T-helper 9 cell (primary cell): ENCODE data around the gene STK16.
A peak's percentile ranks its signal among the peaks of the same experiment; 100 is the strongest.
"Not testable (repeated sequence)": the region's sequence is repeated elsewhere in the genome, so short reads cannot be mapped to it uniquely, and the experiment has no call there.

Source experiments
- DNase-seq: peaks from one replicate; pipeline ENCODE4 v3.0.0-alpha.2; 2020
- total RNA-seq, 2 donors: gene quantifications; one replicate each; lab custom pipeline; 2026; lab: John Stamatoyannopoulos, UW

STK16 gene, protein sequence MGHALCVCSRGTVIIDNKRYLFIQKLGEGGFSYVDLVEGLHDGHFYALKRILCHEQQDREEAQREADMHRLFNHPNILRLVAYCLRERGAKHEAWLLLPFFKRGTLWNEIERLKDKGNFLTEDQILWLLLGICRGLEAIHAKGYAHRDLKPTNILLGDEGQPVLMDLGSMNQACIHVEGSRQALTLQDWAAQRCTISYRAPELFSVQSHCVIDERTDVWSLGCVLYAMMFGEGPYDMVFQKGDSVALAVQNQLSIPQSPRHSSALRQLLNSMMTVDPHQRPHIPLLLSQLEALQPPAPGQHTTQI
- 18.2 to 18.8 reads per million in 2 donors for total RNA-seq

GRCh38 chr2:219245148-219245898 is at the start of gene STK16, which contains the start of gene GLB1L:
Gene STK16 (plus strand): TSS chr2:219245479. CDS start chr2:219246000, 521 bp downstream.
Gene GLB1L (minus strand): TSS chr2:219245444. CDS start chr2:219243573, 1,871 bp downstream.
- peak; percentile 81 for DNase-seq

- no peak for DNase-seq
Observed at GRCh38 chr2:219197388-219197787, 47.9 kb upstream of the STK16 start.

- DNase-seq = no peak
Observed at GRCh38 chr2:219198974-219199373, 46.3 kb upstream of the STK16 start.

- no peak for DNase-seq
Observed at GRCh38 chr2:219199470-219200211, 45.6 kb upstream of the STK16 start.

- not testable (repeated sequence) for DNase-seq
Observed at GRCh38 chr2:219200502-219201326, 44.6 kb upstream of the STK16 start.

DNA sequence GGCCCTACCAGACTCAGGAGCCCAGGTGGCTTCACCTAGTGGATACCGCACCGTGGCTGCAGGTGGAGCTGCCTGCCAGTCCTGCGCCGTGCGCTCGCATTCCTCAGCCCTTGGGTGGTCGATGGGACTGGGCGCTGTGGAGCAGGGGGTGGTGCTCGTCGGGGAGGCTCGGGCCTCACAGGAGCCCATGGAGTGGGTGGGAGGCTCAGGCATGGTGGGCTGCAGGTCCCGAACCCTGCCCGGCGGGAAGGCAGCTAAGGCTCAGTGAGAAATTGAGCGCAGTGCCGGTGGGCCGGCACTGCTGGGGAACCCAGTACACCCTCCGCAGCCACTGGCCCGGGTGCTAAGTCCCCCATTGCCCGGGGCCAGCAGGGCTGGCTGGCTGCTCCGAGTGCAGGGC is 43.9 kb upstream of the STK16 start:
- DNase-seq = not testable (repeated sequence)

DNA sequence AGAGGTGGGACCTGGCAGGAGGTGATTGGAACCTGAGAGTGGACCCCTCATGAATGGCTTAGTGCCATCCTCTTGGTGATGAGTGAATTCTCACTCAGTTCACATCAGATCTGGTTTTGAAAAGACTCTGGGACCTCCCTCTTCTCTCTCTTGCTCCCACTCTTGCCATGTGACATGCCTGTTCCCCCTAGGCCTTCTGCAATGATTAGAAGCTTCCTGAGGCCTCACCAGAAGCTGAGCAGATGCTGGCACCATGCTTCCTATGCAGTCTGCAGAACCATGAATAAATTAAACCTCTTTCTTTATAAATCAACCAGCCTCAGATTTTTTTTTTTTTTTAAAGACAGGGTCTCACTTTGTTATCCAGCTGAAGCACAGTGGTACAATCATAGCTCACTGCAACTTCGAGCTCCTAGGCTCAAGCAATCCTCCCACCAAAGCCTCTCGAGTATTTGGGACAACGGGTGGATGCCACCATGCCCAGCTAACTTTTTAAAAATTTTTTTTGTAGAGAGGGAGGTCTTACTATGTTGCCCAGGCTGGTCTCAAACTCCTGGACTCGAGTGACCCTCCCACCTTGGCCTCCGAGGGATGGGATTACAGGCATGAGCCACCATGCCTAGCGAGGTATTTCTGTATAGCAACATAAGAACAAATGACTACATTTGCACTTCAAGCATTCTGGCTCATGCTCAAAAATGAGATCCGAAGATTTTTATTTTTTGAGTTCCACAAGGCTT is 40.7 kb upstream of the STK16 start:
- no peak for DNase-seq

GRCh38 chr2:219205165-219205538 is 40.1 kb upstream of the STK16 start:
- DNase-seq = no peak

GRCh38 chr2:219205981-219206327 is 39.3 kb upstream of the STK16 start:
- no peak for DNase-seq

GRCh38 chr2:219206328-219207133 is 38.7 kb upstream of the STK16 start, which contains the start of gene ZFAND2B:
Gene ZFAND2B (plus strand): TSS chr2:219206782. CDS start chr2:219206988, 206 bp downstream.
- peak; percentile 94 for DNase-seq

DNA sequence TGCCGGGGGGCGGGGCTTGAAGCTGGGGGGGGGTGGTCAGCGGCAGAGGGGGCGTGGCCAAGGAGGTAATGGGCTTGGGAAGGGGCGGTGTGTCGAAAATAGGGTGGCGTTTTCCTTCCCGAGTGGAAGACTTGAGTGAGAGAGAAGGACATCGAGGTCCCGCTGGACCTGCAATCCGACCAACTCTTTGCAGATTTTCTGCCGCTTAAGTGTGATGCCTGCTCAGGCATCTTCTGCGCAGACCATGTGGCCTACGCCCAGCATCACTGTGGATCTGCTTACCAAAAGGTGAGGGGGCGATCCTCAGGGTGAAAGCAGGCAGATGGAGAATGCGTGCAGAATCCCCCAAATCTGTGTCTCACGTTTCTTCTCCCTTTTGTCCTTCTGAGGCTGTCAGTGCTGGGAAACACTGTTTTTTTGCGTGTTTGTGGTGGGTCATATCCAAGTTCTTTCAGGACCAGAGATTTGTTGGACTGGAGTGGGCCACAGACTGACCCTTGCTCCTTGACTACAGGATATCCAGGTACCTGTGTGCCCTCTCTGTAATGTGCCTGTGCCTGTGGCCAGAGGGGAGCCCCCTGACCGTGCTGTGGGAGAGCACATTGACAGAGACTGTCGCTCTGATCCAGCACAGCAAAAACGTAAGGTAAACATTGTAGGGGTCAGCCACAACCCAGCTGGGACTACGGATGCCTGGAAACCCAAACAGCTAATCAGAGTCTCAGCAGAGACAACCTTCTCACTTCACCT is 38.0 kb upstream of the STK16 start:
- DNase-seq = no peak

- no peak for DNase-seq
Observed at GRCh38 chr2:219207884-219208740, 37.2 kb upstream of the STK16 start.

DNA sequence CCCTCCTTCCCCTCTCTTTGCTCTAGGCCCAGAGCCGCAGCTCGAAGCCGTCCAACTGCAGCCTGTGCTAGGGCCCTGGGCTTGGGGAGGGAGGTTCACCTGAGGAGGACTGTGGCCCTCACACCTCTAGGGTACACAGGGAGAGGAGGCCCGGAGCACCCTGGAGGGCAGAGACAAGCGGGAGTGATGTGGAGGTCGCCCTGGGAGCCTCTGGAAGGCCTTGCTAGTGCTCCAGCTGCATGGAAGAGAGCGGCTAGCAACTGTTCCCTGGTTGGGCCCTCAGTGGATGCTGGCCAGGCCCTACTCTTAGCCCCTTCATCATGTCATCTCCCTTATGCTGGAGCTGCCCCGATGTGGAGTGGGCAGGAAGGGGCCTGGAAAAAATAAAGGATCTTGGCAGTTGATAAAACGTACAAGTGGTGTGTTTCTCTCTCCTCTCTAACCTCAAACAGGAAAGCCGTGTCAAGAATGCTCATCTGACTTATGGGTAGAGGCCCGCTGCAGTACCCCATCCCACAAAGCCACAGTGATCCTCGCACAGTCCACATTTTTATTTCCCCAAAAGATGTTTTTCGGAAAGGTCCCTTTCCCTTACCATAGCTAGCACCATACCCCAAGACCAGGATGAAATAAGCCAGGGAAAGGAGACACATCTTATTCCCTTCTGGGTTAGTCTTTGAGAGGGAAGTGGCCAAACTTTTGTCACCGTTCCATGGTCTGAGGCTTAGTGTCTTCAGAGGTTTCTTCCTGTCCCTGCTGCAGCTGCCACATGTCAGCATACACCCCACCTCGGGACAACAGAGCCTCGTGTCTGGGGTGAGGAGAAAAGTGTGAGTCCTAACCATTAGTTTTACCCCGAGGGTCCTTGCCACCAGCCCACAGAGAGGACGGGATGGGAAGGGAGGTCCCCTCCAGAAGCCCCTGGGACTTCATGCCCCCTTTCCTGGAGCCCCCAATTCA is 35.8 kb upstream of the STK16 start:
- no peak for DNase-seq

DNA sequence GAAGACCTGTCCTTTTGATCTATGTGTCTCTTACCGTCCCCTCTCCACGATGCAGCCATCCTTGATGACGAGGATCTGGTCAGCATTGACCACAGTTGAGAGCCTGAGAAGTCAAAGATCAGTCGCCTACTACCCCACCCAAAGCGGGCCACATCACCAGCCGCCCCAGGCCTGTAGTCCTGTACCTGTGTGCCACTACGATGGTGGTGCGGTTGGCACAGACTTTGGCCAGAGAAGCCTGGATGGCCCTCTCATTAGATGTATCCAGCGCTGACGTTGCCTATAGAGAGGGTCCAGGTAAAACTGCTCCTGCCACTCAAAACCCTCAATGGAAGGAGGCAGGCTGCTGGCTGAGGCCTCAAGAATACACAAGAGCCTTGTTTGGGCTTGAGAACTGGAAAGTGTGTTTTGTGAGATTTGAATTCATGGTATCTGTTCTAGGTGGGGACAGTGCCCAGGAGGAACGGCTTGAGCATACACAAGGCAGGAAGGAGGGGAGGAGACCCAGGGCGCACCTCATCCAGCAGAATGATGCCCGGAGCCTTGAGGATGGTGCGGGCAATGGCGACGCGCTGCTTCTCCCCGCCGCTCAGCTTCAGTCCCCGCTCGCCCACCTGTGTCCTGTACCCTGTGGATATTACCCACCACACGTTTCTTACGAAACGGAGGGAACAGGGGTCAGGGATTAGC is 34.9 kb upstream of the STK16 start:
- DNase-seq = no peak

DNA sequence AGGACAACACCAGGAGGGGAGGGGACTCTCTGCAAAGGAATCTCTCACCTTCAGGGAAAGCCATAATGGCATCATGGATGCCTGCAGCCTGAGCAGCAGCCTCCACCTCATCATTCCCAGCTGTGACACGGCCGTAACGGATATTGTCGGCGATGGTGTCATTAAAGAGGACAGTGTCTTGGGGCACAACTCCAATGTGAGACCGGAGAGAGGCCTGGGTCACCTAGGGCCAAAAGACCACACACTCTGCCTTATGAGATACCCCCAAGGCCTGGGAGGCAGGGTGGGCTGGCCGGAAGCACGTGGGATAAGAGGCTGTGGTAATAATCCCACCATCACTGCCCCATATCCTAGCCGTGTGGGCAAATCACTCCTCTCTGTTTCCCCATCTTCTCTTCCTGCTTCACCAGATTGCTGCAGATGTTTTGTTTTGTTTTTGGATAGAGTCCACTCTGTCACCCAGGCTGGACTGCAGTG is 34.4 kb upstream of the STK16 start:
- DNase-seq = no peak

DNA sequence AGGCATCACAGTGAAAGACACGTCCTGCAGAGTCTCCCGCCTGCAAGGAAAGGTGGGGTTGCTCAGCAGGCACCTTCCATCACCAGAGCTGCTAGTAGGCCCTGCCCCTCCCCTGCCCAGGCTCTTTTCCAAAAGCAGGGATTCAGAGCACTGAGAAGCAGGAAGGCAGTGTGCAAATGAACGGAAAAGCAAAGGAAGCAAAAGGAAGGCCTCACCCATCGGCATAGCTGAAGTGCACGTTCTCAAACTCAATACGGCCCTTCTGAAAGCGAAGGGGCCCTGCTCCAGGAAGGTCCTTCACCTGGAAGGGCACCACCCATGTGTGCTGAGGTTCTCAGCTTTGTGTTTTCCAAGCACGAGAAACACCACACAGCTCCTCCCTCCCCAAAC is 32.3 kb upstream of the STK16 start:
- no peak for DNase-seq

- no peak for DNase-seq
Observed at GRCh38 chr2:219213486-219214071, 31.7 kb upstream of the STK16 start.
